Measurements from ENCODE around the gene FAM83C. TPM values are rescaled to one million over a fixed set of nuclear protein-coding genes. Genes with fewer than 3 reads are reported as not detected.

The FAM83C gene
- total RNA-seq, 4 donors from 2014 or later, result 29.5 to 55.3 (median 38.2) TPM

GRCh38 chr20:35243317-35243716 lies 48.9 kb downstream of the FAM83C start:
- TF ChIP-seq CTCF (IDR thresholded peaks at IDR 0.05) (no peak), POLR2A (IDR thresholded peaks at IDR 0.05) (no peak)
- H3K4me3 ChIP-seq, result no peak overlapping the region
- DNase-seq, result no peak
- no peak overlapping the region for H3K27ac ChIP-seq
- no peaks in the 10 kb centered on the region for H3K4me1 ChIP-seq
- H3K9me3 ChIP-seq, result no peaks in the 10 kb centered on the region
- no peaks in the 10 kb centered on the region for H3K36me3 ChIP-seq
- no peaks in the 10 kb centered on the region for H3K27me3 ChIP-seq
- 56 to 67% methylated on average over 2 of the region's 2 CpGs for WGBS, 2 donors
- intact Hi-C loops (cut with DNase I), result no loop called here

- Histone ChIP-seq H3K4me3 (no peak overlapping the region), H3K27ac (no peak overlapping the region), H3K27me3 (no peaks in the 10 kb centered on the region), H3K4me1 (no peaks in the 10 kb centered on the region), H3K9me3 (no peaks in the 10 kb centered on the region), H3K36me3 (peaks cover 0 to 8% (median 0%) of the 10 kb centered on the region in 3 donors)
- 96% methylated on average over 2 of the region's 2 CpGs for WGBS, 2 donors
- no peak for DNase-seq
- no peak for TF ChIP-seq POLR2A (IDR thresholded peaks at IDR 0.05)
- TF ChIP-seq CTCF (IDR thresholded peaks at IDR 0.05), result no peak
- intact Hi-C loops (cut with DNase I), result no loop called here
Measured at GRCh38 chr20:35240811-35241293, 51.4 kb downstream of the FAM83C start.

- Histone ChIP-seq H3K9me3 (no peaks in the 10 kb centered on the region), H3K36me3 (peaks cover 0 to 11% (median 0%) of the 10 kb centered on the region in 3 donors), H3K27ac (no peak overlapping the region), H3K4me1 (no peaks in the 10 kb centered on the region), H3K27me3 (no peaks in the 10 kb centered on the region), H3K4me3 (no peak overlapping the region)
- TF ChIP-seq POLR2A (IDR thresholded peaks at IDR 0.05) (no peak), CTCF (IDR thresholded peaks at IDR 0.05) (no peak)
- no peak for DNase-seq
- 66 to 76% methylated on average over 5 of the region's 5 CpGs for WGBS, 2 donors
- intact Hi-C loops (cut with DNase I), result no loop called here
Measured at GRCh38 chr20:35240083-35240810, 52.0 kb downstream of the FAM83C start.

GRCh38 chr20:35238735-35239134 lies 53.5 kb downstream of the FAM83C start:
- peaks cover 0 to 11% (median 0%) of the 10 kb centered on the region in 3 donors for H3K36me3 ChIP-seq
- no peak for DNase-seq
- 65 to 80% methylated on average over 4 to 5 of the region's 5 CpGs for whole genome bisulfite sequencing, 2 donors

More at GRCh38 chr20:35238735-35239134, 53.5 kb downstream of the FAM83C start:
- Histone ChIP-seq H3K27me3 (no peaks in the 10 kb centered on the region), H3K9me3 (no peaks in the 10 kb centered on the region), H3K4me1 (no peaks in the 10 kb centered on the region), H3K27ac (no peak overlapping the region), H3K4me3 (no peak overlapping the region)
- TF ChIP-seq CTCF (IDR thresholded peaks at IDR 0.05) (no peak), POLR2A (IDR thresholded peaks at IDR 0.05) (no peak)
- intact Hi-C loops (cut with DNase I), result no loop called here
